IPS DF 6.9 (cell line): ENCODE data around the gene EXOSC1.
A peak's percentile ranks its signal among the peaks of the same experiment; 100 is the strongest.

ENCODE experiments used
- DNase-seq: peaks from one replicate; pipeline ENCODE4 v3.0.0-alpha.2; 2013; ENCODE audit warnings: low read depth, low spot score
- H3K27ac ChIP-seq: one replicate; pipeline ENCODE4 v1.5.1; 2013; ENCODE audit warnings: low read length, control low read depth
- H3K27me3 ChIP-seq: 2 replicates; pipeline ENCODE4 v1.6.1; 2013; ENCODE audit warnings: mild to moderate bottlenecking, low read length; ENCODE audit not compliant: control insufficient read depth, insufficient read depth
- H3K36me3 ChIP-seq: 2 replicates; pipeline ENCODE4 v1.6.1; 2013; ENCODE audit warnings: low read length; ENCODE audit not compliant: control insufficient read depth, insufficient read depth
- H3K4me1 ChIP-seq: 2 replicates; pipeline ENCODE4 v1.6.1; 2013; ENCODE audit warnings: low read length; ENCODE audit not compliant: control insufficient read depth, insufficient read depth
- H3K4me3 ChIP-seq: 2 replicates; pipeline ENCODE4 v1.5.1; 2013; ENCODE audit warnings: mild to moderate bottlenecking, low read length
- H3K9me3 ChIP-seq: 2 replicates; pipeline ENCODE4 v1.6.1; 2013; ENCODE audit warnings: low read length, inconsistent platforms; ENCODE audit not compliant: control insufficient read depth, insufficient read depth
- WGBS: extraction: QIAGEN DNeasy Blood & Tissue Kit; methylation state at CpG from one replicate; pipeline ENCODE4 v1.1.7; 2013; ENCODE audit warnings: mixed read lengths, missing lambda C conversion rate; ENCODE audit not compliant: insufficient read length, insufficient coverage; 5-methylcytosine and 5-hydroxymethylcytosine counted together

Gene EXOSC1, protein sequence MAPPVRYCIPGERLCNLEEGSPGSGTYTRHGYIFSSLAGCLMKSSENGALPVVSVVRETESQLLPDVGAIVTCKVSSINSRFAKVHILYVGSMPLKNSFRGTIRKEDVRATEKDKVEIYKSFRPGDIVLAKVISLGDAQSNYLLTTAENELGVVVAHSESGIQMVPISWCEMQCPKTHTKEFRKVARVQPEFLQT

DNA sequence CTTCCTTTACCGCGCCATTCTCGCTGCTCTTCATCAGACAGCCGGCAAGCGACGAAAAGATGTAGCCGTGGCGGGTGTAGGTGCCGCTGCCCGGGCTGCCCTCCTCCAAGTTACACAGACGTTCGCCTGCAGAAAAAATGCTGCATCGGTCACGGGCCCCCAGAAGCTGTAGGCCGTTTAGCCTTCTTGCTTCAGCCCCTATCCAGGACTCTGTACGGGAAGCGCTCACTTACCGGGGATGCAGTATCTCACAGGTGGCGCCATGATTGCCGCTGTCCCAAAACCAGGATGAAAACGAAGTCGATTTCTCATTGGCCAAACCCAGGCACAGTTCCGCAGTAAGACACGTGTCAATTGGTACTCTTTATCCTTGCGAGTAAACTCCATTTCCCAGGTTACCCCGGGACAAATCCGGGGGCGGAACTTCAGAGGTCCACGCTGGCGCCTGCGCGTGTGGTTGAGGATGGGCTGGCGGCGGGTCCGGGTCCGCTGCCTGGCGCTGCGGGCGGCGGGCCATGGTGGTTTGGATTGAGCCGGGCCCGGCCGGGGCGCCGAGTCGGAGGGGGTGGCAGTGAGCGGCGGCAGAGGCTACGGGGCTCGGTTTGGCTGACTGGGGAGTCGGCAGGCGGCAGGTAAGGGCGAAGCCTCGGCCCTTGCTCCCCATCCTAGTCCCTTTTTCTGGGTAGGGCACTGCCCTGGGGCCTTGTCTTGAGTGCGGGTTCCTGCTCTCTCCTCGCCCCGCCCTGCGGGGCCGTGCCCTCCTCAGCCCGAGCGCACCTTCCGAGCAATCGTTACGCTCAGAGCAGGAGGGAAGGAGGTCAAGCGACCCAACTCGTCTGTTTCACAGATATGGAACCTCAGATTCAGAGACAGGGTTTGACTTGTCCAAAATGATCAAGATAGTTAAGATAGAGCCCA, at the start of gene EXOSC1, which contains the start of gene ZDHHC16:
Gene EXOSC1 (minus strand): TSS at position 285 of the 918 bp plus-strand sequence. CDS start 21 bp downstream, at position 264.
Gene ZDHHC16 (plus strand): TSS at position 454 of the 918 bp plus-strand sequence. CDS start 5,501 bp downstream, outside the sequence.
- no peaks in the 10 kb centered on the region for H3K4me1 ChIP-seq
- no peaks in the 10 kb centered on the region for H3K9me3 ChIP-seq
- peak; percentile 89 for DNase-seq
- peak within 1 kb of the TSS; percentile 73 for H3K4me3 ChIP-seq
- WGBS, result no CpG with 5 or more reads among the region's 66 CpGs
- H3K27ac ChIP-seq, result no peak within 1 kb of the TSS
- no peaks in the 10 kb centered on the region for H3K36me3 ChIP-seq
- H3K27me3 ChIP-seq, result no peaks in the 10 kb centered on the region

DNA sequence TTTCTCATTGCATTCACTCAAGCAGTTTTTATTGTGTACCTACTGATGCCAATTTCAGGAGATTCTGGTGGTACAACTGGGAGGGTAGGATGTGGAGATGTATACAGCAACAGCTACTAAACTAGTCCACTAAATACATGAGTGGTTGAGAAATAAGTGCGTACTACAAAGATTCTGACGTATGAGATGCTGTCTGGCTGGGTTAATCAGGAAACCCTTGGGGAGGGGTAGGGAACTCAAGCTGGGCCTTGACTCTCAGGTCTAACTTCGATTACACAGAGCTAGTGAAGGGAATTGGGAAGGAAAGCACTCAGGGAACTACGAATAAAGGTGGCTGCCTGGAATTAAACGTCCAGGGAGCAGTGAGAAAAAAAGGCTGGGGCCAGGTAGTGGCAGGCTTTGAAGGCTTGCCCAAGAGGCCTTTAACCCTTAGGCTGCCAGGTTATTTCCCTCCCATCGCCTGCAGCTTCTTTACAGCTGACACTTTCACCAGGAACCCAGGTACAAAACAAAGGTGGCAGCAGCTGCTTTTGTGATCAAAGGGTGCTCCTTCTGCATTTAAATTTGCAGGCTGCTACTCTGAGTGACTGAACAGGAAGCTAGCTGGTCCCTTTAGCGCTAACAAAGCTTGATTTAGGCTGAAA, 49.2 kb upstream of the EXOSC1 start:
- Histone ChIP-seq H3K27me3 (peaks cover under 1% of the 10 kb centered on the region; the same call in 1 of the 2 replicates), H3K36me3 (no peaks in the 10 kb centered on the region), H3K4me3 (no peak overlapping the region), H3K4me1 (peaks cover 3% of the 10 kb centered on the region; the same call in 1 of the 2 replicates), H3K9me3 (no peaks in the 10 kb centered on the region), H3K27ac (no peak overlapping the region)
- DNase-seq, result no peak
- no CpG with 5 or more reads among the region's 7 CpGs for WGBS

DNA sequence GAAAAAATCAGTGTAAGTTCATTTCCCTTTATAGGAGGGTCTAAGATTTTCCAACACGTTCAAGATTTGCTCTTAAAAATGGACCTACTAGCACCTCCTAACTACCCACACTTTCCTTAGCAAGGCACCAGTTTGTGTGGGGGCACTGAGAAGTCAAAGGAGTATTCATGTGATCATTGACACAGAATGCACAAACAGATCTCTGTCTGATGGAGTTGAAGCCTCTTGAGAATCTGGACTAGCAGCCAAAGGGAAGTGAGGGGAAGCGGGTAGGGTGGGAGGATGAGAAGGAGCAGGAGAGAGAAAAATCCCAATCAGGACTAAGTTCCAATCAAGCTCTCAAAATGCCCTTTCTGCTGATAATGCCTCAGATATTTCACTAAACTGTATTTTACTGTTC, 48.3 kb upstream of the EXOSC1 start:
- Histone ChIP-seq H3K27ac (no peak overlapping the region), H3K9me3 (no peaks in the 10 kb centered on the region), H3K27me3 (no peaks in the 10 kb centered on the region), H3K4me3 (no peak overlapping the region), H3K4me1 (peaks cover 3% of the 10 kb centered on the region; the same call in 1 of the 2 replicates), H3K36me3 (no peaks in the 10 kb centered on the region)
- no peak for DNase-seq
- WGBS, result no CpG with 5 or more reads among the region's 2 CpGs

DNA sequence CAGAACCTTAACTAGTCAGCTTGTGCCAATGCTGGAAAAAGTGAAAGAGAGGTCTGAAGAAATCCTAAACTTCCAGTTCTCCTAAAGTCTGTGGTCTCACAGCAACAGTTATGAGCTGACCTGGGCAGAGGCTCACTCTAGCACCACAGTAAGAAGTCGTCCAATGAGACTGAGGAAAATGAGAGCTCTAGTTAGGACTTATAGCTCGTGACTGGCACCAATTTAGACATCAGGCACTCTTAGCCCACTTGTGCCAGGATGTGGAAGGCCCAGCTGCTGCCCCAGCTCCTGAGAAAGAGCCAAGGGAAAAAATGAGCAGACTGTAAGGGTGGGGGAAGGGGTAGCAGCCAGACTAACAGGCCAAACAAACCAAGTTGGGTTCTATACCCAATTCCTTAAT, 44.8 kb upstream of the EXOSC1 start:
- no CpG with 5 or more reads among the region's 2 CpGs for WGBS
- Histone ChIP-seq H3K36me3 (no peaks in the 10 kb centered on the region), H3K4me3 (no peak overlapping the region), H3K4me1 (peaks cover 3% of the 10 kb centered on the region; the same call in 1 of the 2 replicates), H3K27me3 (no peaks in the 10 kb centered on the region), H3K9me3 (no peaks in the 10 kb centered on the region), H3K27ac (no peak overlapping the region)
- no peak for DNase-seq

DNA sequence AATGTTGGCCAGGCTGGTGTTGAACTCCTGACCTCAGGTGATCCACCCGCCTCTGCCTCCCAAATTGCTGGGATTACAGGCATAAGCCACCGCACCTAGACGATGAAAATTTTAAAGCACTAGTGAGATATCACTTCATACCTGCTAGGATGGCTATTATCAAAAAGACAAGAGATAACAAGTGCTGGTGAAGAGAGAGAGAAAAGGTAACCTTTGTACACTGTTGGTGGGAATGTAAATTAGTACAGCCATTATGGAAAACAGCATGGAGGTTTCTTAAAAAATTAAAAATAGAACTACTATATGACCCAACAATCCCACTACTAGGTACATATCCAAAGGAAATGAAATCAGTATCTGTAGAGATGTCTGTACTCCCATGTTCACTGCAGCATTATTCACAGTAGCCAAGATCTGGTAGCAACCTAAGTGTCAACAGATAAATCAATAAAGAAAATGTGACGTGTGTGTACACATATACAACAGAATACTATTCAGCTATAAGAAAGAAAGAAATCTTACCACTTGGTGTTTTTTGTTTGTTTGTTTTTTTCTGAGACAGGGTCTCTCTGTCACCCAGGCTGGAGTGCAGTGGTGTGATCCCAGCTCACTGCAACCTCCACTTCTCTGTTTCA, 40.0 kb upstream of the EXOSC1 start:
- WGBS, result no CpG with 5 or more reads among the region's 4 CpGs
- Histone ChIP-seq H3K4me1 (no peaks in the 10 kb centered on the region), H3K27ac (no peak overlapping the region), H3K4me3 (no peak overlapping the region), H3K9me3 (no peaks in the 10 kb centered on the region), H3K36me3 (no peaks in the 10 kb centered on the region), H3K27me3 (no peaks in the 10 kb centered on the region)
- DNase-seq, result no peak

DNA sequence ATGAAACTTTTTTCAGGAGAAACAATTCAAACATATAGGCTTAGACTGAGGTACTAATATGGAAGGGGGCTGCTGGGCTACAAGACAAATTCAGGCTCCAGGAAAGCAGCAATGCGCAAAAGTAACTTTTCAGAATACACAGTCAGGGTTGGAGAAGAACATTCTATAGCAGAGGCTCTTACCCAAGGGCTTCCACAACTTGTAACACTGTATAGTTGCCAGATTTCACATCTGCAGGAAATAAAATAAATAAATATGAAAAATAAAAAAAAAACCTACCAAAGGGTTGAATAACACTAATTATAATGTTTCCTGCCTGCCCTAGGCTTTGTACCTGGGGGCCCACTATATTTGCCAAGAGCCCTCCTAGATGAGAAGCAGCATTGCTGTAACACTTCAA, 38.1 kb upstream of the EXOSC1 start:
- H3K36me3 ChIP-seq, result no peaks in the 10 kb centered on the region
- WGBS, result no CpG with 5 or more reads among the region's 1 CpG

DNA sequence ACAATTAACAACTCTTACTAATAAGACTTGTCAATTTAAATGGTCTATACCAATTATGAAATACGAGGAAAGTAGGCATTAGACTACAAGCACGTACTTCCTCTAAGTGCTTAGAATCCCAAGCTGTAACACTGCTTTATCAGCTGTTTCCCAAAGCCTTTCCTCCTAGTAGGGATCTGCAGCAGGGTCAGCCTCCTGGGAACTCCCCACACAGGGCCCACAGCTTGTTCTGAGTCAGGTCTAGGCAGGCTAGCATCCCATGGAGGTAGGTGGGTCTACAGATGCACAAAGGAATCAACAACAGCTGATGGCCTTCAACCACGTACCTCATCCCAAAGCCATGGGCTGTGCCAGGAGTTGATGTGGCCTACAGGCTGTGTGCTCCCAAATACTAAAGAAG, 37.7 kb upstream of the EXOSC1 start:
- H3K9me3 ChIP-seq, result no peaks in the 10 kb centered on the region
- no peaks in the 10 kb centered on the region for H3K36me3 ChIP-seq
- DNase-seq, result no peak
- H3K27me3 ChIP-seq, result no peaks in the 10 kb centered on the region
- no CpG with 5 or more reads among the region's 3 CpGs for WGBS
- H3K4me3 ChIP-seq, result no peak overlapping the region
- no peak overlapping the region for H3K27ac ChIP-seq
- H3K4me1 ChIP-seq, result peaks cover 1% of the 10 kb centered on the region; the same call in 1 of the 2 replicates

More for the DNA sequence above, 38.1 kb upstream of the EXOSC1 start:
- H3K4me1 ChIP-seq, result peaks cover 1% of the 10 kb centered on the region; the same call in 1 of the 2 replicates
- H3K4me3 ChIP-seq, result no peak overlapping the region
- no peaks in the 10 kb centered on the region for H3K9me3 ChIP-seq
- H3K27me3 ChIP-seq, result no peaks in the 10 kb centered on the region
- no peak for DNase-seq
- no peak overlapping the region for H3K27ac ChIP-seq

DNA sequence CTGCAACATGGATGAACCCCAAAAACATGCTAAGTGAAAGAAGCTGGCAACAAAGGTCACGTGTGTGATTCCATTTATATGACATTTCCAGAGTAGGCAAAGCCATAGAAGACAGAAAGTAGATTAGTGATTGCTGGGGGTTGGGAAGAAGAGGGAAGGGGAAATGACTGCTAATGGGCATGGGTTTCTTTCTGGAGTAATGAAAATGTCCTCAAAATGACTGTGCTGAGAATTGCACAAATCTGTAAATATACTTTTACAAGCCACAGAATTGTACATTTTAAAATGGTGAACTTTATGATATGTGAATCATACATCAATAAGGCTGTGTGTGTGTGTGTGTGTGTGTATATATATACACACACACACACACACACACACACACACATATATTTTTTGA, 36.6 kb upstream of the EXOSC1 start:
- H3K27ac ChIP-seq, result no peak overlapping the region
- no peaks in the 10 kb centered on the region for H3K9me3 ChIP-seq
- WGBS, result no CpG with 5 or more reads among the region's 1 CpG
- H3K4me1 ChIP-seq, result peaks cover 1% of the 10 kb centered on the region; the same call in 1 of the 2 replicates
- H3K4me3 ChIP-seq, result no peak overlapping the region
- no peaks in the 10 kb centered on the region for H3K27me3 ChIP-seq
- peaks cover 8% of the 10 kb centered on the region; the same call in 1 of the 2 replicates for H3K36me3 ChIP-seq
- no peak for DNase-seq

DNA sequence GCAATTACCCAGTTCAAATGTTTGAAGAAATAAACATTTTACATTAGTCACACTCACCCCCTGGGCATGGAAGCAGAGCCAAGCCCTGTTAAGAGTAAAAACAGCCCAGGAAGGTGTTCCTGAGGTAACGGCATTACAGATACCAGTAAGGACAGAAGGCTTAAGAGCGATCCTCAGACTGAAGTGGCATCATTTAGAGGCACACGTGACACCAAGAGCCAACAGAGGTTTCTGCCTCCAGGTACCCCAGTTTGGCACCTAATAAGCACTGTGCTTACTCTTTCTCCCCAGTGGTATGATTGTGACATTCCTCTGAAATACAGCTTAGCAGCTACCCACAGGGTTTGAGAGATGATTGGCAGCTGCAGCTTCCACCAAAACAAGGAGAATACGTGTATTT, 35.3 kb upstream of the EXOSC1 start:
- H3K27ac ChIP-seq, result no peak overlapping the region
- no CpG with 5 or more reads among the region's 4 CpGs for WGBS

DNA sequence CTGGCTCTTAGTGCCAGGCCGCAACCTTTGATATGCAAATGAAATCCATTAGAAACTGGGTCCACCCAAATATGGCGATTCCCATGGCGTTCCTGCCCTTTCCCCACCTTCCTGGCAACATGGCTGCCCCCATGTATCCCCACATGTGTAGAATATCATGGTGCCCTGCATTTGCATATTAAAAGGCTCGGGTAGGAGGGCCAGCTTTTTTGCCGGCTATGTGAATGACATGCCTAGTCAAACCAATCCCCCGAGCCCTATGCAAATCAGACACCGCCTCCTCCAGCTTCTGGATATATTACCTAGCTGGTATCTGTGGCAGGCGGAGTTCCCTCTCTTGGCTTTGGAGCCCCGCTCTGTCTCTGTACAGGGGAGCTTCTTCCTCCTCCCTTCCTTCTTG, 34.1 kb upstream of the EXOSC1 start:
- Histone ChIP-seq H3K4me1 (peaks cover 1% of the 10 kb centered on the region; the same call in 1 of the 2 replicates), H3K36me3 (peaks cover 11% of the 10 kb centered on the region; the same call in 1 of the 2 replicates), H3K27me3 (no peaks in the 10 kb centered on the region), H3K9me3 (no peaks in the 10 kb centered on the region), H3K4me3 (no peak overlapping the region), H3K27ac (no peak overlapping the region)
- DNase-seq, result peak; percentile 90
- WGBS, result no CpG with 5 or more reads among the region's 9 CpGs

More for the DNA sequence above, 35.3 kb upstream of the EXOSC1 start:
- Histone ChIP-seq H3K9me3 (no peaks in the 10 kb centered on the region), H3K4me3 (no peak overlapping the region), H3K27me3 (no peaks in the 10 kb centered on the region), H3K36me3 (peaks cover 11% of the 10 kb centered on the region; the same call in 1 of the 2 replicates), H3K4me1 (peaks cover 1% of the 10 kb centered on the region; the same call in 1 of the 2 replicates)
- no peak for DNase-seq
